ENCODE results near the gene MED13. TPM values are rescaled to one million over a fixed set of nuclear protein-coding genes. Genes with fewer than 3 reads are reported as not detected.

Gene MED13
- total RNA-seq, 1 experiment from 2014 or later: 96.0 TPM

DNA sequence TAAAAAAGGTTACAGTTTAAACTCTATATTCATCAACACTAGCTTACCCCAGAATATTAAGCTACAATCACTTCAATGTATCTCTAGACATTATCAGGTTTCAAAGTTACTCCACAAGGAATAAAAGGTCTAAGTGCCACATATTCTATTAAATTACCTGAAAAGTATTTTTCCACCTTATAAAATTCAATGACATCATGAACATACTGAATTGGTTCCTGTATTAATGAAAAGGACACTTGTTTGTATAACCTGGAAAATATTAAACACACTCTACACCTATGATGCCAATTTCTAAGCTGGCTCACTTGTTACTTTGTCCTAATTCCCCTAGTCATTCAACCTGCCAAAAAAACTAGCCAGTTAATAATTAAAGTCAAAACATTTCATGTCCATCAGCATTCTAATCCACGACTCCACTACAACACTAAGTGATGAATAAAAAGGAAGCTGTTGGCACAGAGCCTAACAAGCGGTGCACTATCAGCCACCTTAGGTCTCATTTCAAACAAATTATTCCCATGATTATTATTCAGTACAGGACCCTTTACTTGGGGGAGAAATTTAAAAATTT, 12.2 kb downstream of the MED13 start:
- H3K4me3 ChIP-seq (replicated peaks in 1 of 2; ENCODE audit: low read depth in 1 of 2, low read length in 2 of 2): no peak overlapping the region
- no TSS peak for BruUV-seq (replicated peaks)
- H3K4me1 ChIP-seq (ENCODE audit: control insufficient read depth in 1 of 2, insufficient read depth in 2 of 2, low read length in 2 of 2): no peaks in the 10 kb centered on the region; a peak in 1 of 4 replicates
- H3K27me3 ChIP-seq (ENCODE audit: insufficient read depth, low read length): no peaks in the 10 kb centered on the region
- ATAC-seq: no peak
- intact Hi-C loops (cut with micrococcal nuclease): no loop called here
- POLR2A ChIA-PET: interaction anchor here (1.5 kb wide), 1 partner anchor 13 kb away, joined by 4 read pairs; no protein-coding TSS in a partner anchor
- H4K20me1 ChIP-seq (ENCODE audit: insufficient read depth): peaks cover 31% of the 10 kb centered on the region
- peaks cover 96% of the 10 kb centered on the region for H3K79me2 ChIP-seq (ENCODE audit: insufficient read depth, low read length)
- H3K4me2 ChIP-seq (ENCODE audit: low read length): no peak overlapping the region
- peaks cover 35 to 52% of the 10 kb centered on the region in 2 experiments for H3K36me3 ChIP-seq (ENCODE audit: control insufficient read depth in 1 of 2, insufficient read depth in 2 of 2, low read length in 2 of 2)
- H3K9me3 ChIP-seq (ENCODE audit: control insufficient read depth in 1 of 2, insufficient read depth in 1 of 2, low read depth in 1 of 2, low read length in 2 of 2): no peaks in the 10 kb centered on the region
- H3K9me2 ChIP-seq (ENCODE audit: insufficient read depth): no peaks in the 10 kb centered on the region
- H3K9ac ChIP-seq (ENCODE audit: low read length): no peak overlapping the region
- H2AFZ ChIP-seq (ENCODE audit: low read depth, low read length, poor library complexity, severe bottlenecking): no peak overlapping the region
- CTCF ChIA-PET: interaction anchor here (4.2 to 4.9 kb wide), 2 partner anchors 13 to 56 kb away, joined by 17 to 23 read pairs; no protein-coding TSS in a partner anchor
- no peak overlapping the region for H3K27ac ChIP-seq (ENCODE audit: low read depth, low read length)
- no peak for DNase-seq (ENCODE audit: low read depth, low spot score)
- RAD21 ChIA-PET (ENCODE audit: low non-redundant PET in 1 of 2, low total read pairs in 2 of 2, uncharacterized antibody in 2 of 2, unreplicated experiment in 2 of 2): no interaction called here
- no peak for TF ChIP-seq EZH2 (IDR thresholded peaks at IDR 0.05)
- TF ChIP-seq, protein P1, sequence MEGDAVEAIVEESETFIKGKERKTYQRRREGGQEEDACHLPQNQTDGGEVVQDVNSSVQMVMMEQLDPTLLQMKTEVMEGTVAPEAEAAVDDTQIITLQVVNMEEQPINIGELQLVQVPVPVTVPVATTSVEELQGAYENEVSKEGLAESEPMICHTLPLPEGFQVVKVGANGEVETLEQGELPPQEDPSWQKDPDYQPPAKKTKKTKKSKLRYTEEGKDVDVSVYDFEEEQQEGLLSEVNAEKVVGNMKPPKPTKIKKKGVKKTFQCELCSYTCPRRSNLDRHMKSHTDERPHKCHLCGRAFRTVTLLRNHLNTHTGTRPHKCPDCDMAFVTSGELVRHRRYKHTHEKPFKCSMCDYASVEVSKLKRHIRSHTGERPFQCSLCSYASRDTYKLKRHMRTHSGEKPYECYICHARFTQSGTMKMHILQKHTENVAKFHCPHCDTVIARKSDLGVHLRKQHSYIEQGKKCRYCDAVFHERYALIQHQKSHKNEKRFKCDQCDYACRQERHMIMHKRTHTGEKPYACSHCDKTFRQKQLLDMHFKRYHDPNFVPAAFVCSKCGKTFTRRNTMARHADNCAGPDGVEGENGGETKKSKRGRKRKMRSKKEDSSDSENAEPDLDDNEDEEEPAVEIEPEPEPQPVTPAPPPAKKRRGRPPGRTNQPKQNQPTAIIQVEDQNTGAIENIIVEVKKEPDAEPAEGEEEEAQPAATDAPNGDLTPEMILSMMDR (IDR thresholded peaks at IDR 0.05 in 2 of 3, conservative IDR thresholded peaks at IDR 0.05 in 1 of 3; ENCODE audit: borderline replicate concordance in 1 of 3, insufficient read depth in 1 of 3, low read depth in 2 of 3, low read length in 2 of 3): no peak
- TF ChIP-seq SIN3A (IDR thresholded peaks at IDR 0.05; ENCODE audit: low read depth): no peak
- TF ChIP-seq SP1 (IDR thresholded peaks at IDR 0.05; ENCODE audit: low read depth): no peak

DNA sequence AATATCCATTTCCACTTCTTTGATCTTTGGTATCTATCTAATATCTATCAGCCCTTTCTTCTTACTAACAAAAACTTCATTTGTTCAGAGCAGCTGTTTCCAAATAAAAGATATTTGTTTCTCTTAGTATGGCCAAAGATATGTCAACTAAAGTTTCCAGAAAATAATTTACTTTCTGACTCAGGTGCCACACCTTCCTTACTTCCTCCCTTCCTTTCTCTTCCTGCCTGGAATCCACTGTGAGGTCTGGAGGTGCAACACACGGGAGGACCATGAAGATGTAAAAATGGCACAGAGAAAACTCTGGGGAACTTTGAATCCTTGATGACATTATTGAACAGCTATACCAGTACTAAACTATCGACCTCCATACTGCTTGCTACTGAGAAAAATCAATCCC, 14.0 kb downstream of the MED13 start:
- BruUV-seq (replicated peaks): no TSS peak
- Histone ChIP-seq H3K9me3 (ENCODE audit: control insufficient read depth in 1 of 2, insufficient read depth in 1 of 2, low read depth in 1 of 2, low read length in 2 of 2) (no peaks in the 10 kb centered on the region), H3K79me2 (ENCODE audit: insufficient read depth, low read length) (peaks cover 95% of the 10 kb centered on the region), H3K27ac (ENCODE audit: low read depth, low read length) (no peak overlapping the region), H2AFZ (ENCODE audit: low read depth, low read length, poor library complexity, severe bottlenecking) (no peak overlapping the region), H3K4me2 (ENCODE audit: low read length) (no peak overlapping the region), H3K4me3 (replicated peaks in 1 of 2; ENCODE audit: low read depth in 1 of 2, low read length in 2 of 2) (no peak overlapping the region), H3K36me3 (ENCODE audit: control insufficient read depth in 1 of 2, insufficient read depth in 2 of 2, low read length in 2 of 2) (peaks cover 40 to 45% of the 10 kb centered on the region in 2 experiments), H3K9me2 (ENCODE audit: insufficient read depth) (no peaks in the 10 kb centered on the region), H3K4me1 (ENCODE audit: control insufficient read depth in 1 of 2, insufficient read depth in 2 of 2, low read length in 2 of 2) (no peaks in the 10 kb centered on the region; a peak in 1 of 4 replicates), H4K20me1 (ENCODE audit: insufficient read depth) (peaks cover 24% of the 10 kb centered on the region), H3K9ac (ENCODE audit: low read length) (no peak overlapping the region), H3K27me3 (ENCODE audit: insufficient read depth, low read length) (no peaks in the 10 kb centered on the region)
- no peak for DNase-seq (ENCODE audit: low read depth, low spot score)
- no peak for ATAC-seq
- ChIA-PET POLR2A (interaction anchor here (1.1 kb wide), 1 partner anchor 15 kb away, joined by 3 read pairs; no protein-coding TSS in a partner anchor), RAD21 (ENCODE audit: low non-redundant PET in 1 of 2, low total read pairs in 2 of 2, uncharacterized antibody in 2 of 2, unreplicated experiment in 2 of 2) (no interaction called here), CTCF (interaction anchor here (4.9 kb wide), 1 partner anchor 58 kb away, joined by 17 read pairs; no protein-coding TSS in a partner anchor)
- TF ChIP-seq FOSL1 (IDR thresholded peaks at IDR 0.05; ENCODE audit: low read depth): no peak
- TF ChIP-seq, protein P2, sequence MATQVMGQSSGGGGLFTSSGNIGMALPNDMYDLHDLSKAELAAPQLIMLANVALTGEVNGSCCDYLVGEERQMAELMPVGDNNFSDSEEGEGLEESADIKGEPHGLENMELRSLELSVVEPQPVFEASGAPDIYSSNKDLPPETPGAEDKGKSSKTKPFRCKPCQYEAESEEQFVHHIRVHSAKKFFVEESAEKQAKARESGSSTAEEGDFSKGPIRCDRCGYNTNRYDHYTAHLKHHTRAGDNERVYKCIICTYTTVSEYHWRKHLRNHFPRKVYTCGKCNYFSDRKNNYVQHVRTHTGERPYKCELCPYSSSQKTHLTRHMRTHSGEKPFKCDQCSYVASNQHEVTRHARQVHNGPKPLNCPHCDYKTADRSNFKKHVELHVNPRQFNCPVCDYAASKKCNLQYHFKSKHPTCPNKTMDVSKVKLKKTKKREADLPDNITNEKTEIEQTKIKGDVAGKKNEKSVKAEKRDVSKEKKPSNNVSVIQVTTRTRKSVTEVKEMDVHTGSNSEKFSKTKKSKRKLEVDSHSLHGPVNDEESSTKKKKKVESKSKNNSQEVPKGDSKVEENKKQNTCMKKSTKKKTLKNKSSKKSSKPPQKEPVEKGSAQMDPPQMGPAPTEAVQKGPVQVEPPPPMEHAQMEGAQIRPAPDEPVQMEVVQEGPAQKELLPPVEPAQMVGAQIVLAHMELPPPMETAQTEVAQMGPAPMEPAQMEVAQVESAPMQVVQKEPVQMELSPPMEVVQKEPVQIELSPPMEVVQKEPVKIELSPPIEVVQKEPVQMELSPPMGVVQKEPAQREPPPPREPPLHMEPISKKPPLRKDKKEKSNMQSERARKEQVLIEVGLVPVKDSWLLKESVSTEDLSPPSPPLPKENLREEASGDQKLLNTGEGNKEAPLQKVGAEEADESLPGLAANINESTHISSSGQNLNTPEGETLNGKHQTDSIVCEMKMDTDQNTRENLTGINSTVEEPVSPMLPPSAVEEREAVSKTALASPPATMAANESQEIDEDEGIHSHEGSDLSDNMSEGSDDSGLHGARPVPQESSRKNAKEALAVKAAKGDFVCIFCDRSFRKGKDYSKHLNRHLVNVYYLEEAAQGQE (IDR thresholded peaks at IDR 0.05; ENCODE audit: low read depth): no peak
- no peak for TF ChIP-seq POLR2A (IDR thresholded peaks at IDR 0.05; ENCODE audit: borderline replicate concordance, extremely low read depth, insufficient read depth, insufficient read length)
- no peak for TF ChIP-seq ZFX (IDR thresholded peaks at IDR 0.05)
- TF ChIP-seq JUND (IDR thresholded peaks at IDR 0.05): no peak
- TF ChIP-seq, protein P3, sequence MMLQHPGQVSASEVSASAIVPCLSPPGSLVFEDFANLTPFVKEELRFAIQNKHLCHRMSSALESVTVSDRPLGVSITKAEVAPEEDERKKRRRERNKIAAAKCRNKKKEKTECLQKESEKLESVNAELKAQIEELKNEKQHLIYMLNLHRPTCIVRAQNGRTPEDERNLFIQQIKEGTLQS (IDR thresholded peaks at IDR 0.05): no peak
- intact Hi-C loops (cut with micrococcal nuclease): no loop called here

Measured in HCT116 (cell line).